GM18505 (cell line): ENCODE measurements around the gene STX11.

ENCODE experiments used
- ATAC-seq: cut with Tn5 transposase; IDR thresholded peaks from one replicate; pipeline ENCODE4 v1.9.1; 2021; ENCODE audit not compliant: unreplicated experiment
- POLR2A ChIP-seq: IDR thresholded peaks from 4 replicates; pipeline ENCODE4 v1.6.1; 2011; ENCODE audit warnings: borderline replicate concordance; ENCODE audit not compliant: insufficient read depth, insufficient read length; ENCODE audit errors: extremely low read depth

The STX11 gene

DNA sequence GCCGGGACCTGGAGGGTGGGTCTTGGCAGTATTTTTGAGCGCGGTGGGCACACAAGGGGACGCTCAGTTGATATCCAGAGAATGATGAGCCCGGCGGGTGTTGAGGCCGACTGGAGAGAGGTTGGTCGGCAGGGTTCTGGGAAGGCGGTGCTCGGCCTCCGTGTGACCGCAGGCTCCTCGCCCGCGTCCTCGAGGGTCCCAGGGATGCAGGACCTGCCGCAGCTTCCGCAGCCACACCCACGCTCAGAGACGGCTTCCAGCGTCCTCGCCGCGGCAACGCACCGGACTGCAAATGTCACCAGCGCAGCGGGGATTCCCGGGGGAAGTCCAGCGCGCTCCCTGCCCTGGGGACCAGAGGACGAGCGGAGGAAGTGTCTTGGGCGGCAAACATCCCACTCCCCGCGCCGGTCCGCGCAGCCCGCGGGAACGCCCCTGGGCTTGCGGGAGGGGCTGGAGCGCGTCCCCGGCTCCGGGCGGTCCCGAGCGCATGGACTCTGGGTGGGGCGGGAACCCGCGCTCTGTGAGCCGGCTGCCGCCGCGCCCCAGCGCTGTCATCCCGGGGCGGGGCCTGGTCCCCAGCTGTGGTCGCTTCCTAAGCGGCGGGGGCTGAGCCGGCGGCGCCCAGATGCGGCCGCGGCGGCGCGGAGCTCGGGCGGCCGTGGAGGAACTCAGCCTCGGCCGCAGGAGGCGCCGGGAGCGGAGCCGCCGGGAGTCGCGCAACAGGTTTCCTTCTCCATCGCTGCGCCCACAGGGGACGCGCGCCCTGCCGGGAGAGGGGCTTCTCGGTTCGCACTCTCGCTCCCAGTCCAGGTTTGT is at the start of gene STX11:
TSS of gene STX11 (plus strand) at position 624 of the 816 bp plus-strand sequence. CDS start 36,111 bp downstream, outside the sequence.
- TF ChIP-seq POLR2A, result peak; percentile 89
- peak; percentile 73 for ATAC-seq

DNA sequence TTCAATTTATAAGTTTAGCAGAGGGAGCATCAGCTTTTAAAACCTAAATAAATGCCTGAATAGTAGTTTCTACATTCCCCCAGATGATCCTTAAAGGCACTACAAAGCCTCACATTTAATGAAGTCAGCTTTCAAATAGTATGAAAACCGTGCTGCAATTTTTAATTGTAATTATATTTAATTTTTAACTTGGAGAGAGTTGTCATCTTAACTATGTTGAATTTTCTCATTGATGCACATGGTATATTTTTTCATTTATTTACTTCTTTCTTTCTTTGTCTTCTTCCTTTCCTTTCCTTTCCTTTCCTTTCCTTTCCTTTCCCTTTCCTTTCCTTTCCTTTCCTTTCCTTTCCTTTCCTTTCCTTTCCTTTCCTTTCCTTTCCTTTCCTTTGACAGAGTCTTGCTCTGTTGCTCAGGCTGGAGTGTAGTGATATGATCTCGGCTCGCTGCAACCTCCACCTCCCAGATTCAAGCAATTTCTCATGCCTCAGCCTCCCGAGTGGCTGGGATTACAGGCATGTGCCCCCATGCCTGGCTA is 47.2 kb upstream of the STX11 start:
- TF ChIP-seq POLR2A, result no peak
- no peak for ATAC-seq

DNA sequence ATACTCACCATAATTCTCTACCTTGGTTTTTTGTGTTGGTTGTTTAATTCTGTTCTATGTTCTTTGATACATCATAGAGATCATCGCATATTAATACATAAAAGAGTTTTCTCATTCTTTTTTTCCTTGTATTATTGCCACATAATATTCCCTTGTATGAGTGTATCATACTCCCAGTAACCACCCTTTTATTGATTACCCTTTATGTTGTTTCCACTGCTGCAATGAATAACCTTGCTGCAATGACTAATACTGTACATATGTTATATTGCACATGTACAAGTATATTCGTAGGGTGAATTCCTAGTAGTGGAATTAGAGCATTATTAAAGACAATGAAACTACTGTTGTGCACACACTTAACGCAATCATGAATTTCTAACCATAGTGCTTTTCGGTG is 45.8 kb upstream of the STX11 start:
- TF ChIP-seq POLR2A, result no peak

DNA sequence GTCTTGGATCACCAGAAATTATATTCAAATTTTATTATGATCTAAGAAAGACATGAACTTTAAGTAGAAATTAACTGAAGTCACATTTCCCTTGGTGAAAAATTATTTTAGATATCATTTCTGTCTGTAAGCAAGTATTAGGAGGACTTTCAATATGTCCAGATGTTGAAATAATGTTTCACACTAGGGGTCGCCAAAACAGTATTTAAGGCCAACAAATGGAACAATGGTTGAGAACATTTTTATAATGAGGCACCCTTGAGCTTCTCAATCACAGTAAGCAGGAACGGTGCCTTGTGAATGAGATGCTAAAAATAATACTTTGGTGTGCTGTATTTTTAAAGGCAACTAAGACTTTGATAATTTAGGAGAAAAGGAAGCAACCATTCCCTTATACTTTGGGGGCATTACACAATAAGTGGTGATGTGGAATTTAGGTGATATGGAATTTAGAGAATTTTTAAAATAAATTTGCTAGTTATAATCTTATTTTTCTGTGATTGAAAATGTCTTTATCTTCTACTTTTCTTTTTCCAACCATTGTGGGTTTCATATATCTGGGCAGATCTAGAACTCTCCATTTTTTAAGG is 45.3 kb upstream of the STX11 start:
- TF ChIP-seq POLR2A, result no peak
- peak; percentile 65 for ATAC-seq

More for the DNA sequence above, 45.8 kb upstream of the STX11 start:
- no peak for ATAC-seq

DNA sequence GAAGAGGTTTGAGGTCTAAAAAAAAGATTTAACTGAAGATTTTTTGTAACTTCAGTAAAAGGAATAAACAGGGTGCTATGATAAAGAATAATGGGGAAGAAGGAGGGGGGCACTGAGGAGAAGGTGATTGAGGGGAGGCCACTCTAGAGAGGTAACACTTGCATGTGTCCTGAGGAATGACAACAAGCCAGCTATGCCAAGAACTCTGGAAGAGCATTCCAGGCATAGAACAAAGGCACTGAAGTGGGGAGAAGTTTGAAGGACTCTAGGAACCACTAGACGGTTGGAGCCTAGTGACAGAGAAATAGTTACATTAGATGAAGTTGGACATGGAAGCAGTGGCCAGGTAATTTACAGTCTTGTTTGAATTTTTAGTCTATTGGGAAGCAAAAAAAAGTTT is 44.1 kb upstream of the STX11 start:
- TF ChIP-seq POLR2A, result no peak
- ATAC-seq, result no peak

DNA sequence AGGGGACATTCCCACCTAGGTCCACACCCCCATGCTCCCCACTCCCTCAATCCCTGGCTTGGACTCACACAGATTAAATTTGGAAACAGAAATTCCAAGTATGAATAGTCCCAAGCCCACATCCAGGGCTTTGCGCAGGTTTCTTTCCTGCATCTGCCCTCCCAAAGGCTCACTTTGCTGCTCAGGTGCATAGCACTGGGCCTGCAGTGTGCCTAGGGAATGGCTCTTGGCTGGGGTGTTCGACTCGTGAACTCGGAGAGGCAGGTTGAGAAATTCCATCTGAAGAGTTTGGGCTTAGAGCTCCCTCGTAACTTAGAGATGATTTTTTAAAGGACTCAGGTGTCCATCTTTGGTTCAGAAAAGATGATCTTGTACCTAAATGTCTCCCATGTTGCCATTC is 40.1 kb upstream of the STX11 start:
- ATAC-seq, result no peak
- TF ChIP-seq POLR2A, result no peak

DNA sequence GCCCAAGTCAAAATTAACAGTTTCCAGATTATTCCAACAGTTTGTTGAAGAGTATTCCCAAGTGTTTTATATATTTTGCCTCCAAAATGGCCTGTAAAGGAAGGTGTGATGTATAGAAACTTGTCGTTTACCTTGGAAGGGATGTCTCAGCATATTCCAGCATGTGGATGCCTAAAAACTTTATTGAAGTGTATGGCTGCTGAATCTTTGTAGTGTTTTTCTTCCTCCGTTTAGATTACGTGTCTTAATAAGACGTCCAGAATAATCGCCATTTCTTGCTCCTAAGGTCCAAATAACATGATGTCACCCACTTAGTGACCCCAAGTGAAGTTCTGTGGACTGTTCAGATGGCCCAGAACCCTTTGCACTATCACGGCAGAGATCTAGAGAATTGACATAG is 37.0 kb upstream of the STX11 start:
- ATAC-seq, result no peak
- TF ChIP-seq POLR2A, result no peak

DNA sequence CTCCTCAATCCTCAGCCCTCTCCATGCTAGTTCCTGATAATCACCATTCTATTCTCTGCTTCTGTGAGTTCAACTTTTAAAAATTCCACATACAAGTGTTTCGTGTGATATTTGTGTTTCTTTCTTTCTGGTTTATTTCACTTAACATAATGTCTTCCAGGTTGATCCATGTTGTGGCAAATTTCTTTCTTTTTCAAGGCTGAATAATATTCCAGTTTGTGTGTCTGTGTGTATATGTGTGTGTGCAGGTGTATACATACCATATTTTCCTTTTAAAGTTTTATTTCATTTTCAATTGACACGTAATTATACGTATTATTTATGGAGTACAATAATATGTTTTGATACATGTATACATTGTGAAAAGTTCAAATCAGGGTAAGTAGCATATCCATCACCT is 35.1 kb upstream of the STX11 start:
- no peak for TF ChIP-seq POLR2A
- no peak for ATAC-seq

DNA sequence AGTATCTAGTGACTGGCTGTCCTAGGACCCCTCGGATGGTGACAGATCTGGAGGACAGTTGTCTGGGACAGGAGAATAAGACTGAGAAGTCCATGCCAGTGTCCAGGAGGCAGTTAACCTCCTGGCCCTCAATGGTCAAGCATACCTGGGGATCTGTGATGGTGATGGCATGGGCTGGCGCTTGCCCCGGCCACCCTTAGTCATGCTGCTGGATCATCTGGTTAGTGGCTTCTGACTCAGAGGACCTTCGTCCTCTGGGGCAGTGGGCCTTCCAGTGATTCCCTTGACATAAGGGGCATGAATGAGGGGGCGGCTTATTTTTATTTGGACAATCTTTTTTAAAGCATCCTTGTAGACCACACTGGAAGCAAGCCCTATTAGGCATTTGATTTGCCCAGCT is 30.9 kb upstream of the STX11 start:
- ATAC-seq, result no peak
- no peak for TF ChIP-seq POLR2A

DNA sequence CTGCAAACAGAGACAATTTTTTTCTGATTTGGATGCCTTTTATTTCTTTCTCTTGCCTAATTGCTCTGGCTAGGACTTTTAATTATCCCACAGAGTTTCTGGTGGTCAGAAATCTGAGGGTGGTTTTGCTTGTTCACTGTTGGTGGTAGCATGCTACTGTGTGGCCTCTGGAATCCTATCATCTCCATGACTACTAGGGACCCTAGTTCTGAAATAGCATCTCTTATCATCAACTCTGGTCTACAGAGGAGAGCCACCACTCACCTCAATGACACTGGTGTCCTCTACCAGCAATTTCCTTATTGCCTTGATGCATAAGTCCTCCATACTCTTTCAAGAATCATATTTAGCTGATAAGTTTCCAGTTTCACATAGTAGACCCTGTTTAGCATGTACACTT is 27.5 kb upstream of the STX11 start:
- no peak for ATAC-seq
- TF ChIP-seq POLR2A, result no peak

DNA sequence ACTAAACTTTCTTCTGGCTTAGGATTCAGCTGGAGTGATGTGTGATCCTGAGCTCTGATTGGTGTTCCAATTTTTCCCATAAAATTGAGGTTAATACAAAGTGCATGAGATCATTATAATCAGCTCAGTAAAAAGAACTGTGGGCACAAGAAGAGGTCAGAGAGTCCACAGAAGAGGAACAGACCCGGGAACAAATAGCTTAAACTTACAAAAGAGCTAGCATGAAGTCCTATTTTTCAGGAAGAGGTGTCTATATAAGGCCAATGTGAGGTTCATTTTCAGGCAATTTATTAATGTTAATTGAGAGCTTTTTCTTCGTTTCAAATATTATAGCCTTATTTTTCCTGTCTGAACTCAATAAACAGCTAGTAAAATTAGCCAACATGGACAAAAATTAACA is 26.9 kb upstream of the STX11 start:
- ATAC-seq, result no peak
- TF ChIP-seq POLR2A, result no peak

DNA sequence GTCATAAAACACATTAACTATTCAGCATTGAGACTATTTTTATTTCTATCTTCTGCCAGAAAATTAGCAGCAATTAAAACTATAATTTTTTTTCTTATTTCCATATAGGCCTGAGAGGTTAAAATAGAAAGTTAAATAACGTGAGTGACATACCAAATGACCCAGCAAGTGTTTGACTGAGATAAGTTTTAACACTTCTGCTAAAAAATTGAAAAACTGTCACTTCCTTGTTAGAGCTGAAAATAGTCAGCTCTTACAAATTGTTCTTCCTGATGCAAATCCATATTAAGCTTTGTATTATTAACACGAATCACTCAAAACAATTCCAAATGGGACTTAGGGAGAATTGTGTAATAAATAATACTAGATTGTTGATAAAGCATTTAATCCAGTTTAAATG is 26.5 kb upstream of the STX11 start:
- TF ChIP-seq POLR2A, result no peak
- no peak for ATAC-seq

DNA sequence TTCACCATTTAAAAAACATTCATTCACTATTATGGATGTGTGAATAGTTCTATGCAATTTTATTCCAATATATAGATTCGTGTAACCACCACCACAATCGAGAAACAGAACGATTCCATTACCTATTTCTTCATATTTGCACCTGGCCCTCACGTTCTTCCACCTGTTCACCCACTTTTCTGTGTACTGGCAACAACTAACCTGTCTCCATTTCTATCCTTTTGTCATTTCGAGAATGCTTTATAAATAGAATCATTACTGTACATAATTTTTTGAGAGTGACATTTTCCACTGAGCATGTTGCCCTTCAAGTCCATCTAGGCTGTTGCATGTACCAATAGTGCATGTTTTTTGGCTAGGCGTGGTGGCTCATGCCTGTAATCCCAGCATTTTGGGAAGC is 23.2 kb upstream of the STX11 start:
- TF ChIP-seq POLR2A, result no peak
- no peak for ATAC-seq

DNA sequence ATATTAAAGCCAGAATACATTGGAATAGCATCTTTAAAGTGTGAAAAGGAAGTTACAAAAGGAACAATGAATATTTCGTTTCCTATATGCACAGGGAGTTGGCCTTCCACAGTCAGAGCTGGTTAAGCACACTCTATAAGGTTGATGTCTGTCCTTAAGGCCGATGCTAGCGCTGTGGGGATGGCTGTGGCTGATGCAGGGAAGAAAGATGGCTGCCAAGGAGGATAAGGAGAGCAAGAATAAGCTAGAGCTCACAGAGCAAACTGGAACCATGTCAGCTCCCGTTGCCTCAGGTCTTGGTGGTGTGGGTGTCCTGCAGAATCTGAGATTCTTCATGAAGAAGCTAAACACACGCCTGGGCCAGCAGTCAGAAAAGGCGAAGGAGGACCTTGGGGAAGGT is 20.8 kb upstream of the STX11 start:
- no peak for TF ChIP-seq POLR2A
- no peak for ATAC-seq
